Ecto neural progenitor cell (in vitro differentiated cells): ENCODE data around the gene BCL7C.
A peak's percentile ranks its signal among the peaks of the same experiment; 100 is the strongest.

Source experiments
- DNase-seq: peaks from one replicate; pipeline ENCODE4 v3.0.0-alpha.2; 2018; ENCODE audit warnings: low spot score

Gene BCL7C

DNA sequence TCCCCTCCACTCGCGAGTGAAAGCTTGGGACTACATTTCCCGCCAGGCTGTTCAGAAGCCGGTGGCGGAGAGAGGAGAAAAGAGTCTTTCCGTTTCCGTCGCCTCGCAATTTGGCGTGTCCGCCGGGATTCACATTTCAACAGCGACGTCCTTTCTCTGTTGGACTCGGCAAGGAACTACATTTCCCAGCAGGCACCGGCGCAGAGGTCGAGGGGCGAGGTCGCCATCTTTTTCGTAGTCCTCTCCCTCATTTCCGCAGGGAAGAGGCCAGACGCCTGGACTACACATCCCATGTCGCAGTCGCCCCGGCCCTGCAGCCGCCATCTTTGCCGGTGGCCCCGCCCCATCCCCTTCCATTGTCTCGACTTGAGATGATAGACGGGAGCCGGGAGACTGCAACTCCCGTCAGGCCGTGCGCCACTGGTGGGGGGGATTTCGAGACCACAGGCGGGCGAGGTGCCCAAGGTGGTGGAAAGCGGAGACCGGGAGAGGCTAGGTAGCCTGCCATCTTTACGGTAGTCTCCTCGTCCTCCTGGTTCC, 28.6 kb upstream of the BCL7C start:
- DNase-seq = peak; percentile 100

DNA sequence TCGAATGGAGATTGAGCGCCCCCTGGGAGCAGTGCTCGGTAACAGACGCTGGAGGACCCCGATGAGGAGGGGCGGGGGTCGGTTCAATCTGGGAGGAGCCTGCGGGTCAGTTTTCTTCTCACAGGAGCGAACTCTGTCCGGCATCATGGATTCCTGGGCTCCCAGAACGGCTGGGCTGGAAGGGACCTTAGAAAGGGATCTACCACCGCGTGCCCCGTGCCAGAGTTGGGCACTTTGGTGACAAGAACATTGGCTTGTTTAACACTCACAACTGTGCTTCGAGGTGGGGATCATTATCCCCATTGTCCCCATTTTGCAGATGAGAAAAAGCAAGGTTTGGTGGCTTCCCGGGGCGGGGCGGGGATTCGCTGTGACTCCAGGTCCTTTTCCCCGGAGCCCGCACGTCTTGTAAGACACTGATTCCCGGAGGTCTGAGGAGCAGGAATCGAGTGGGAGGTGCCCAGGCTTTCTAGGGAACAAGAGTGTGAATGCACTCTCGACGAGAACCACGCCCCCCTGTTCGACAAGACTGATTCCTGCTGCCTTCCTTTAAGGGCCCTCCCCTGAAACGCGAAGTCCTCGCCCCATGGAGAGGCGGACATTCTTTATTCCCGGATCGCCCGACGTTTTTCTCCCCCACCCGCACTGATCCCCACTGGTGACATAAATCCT, 28.0 kb upstream of the BCL7C start:
- peak; percentile 97 for DNase-seq

- DNase-seq = no peak
Observed at GRCh38 chr16:30921459-30921747, 27.5 kb upstream of the BCL7C start.

- no peak for DNase-seq
Observed at GRCh38 chr16:30920891-30921290, 27.0 kb upstream of the BCL7C start.

- no peak for DNase-seq
Observed at GRCh38 chr16:30918614-30919013, 24.7 kb upstream of the BCL7C start.

- no peak for DNase-seq
Observed at GRCh38 chr16:30914830-30915229, 21.0 kb upstream of the BCL7C start.

DNA sequence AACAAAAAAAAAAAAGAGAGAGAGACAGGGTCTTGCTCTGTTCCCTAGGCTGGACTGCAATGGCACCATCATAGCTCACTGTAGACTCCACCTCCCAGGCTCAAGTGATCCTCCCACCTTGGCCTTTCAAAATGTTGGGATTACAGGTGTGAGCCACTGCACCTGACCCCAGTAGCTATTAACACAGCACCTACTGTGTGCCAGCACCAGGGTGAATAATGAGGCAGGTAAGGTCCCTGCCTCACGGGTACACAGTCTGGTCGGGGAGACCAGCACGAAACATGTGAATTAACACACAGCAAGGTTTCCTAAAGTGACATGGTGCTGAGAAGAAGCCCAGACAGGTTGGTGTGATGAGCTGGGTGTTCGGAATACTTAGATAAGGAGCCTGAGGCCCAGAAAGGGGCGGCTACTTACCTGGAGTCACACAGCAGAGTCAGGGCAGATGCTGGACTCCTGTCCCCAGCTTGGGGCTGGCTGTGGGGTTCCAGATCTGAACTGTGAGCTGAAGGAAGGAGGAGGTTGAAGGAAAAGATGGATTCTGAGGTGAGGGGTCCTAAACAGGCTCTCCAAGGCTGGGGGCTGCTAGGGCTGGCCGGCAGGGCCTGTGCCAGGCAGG, 19.0 kb upstream of the BCL7C start:
- no peak for DNase-seq

DNA sequence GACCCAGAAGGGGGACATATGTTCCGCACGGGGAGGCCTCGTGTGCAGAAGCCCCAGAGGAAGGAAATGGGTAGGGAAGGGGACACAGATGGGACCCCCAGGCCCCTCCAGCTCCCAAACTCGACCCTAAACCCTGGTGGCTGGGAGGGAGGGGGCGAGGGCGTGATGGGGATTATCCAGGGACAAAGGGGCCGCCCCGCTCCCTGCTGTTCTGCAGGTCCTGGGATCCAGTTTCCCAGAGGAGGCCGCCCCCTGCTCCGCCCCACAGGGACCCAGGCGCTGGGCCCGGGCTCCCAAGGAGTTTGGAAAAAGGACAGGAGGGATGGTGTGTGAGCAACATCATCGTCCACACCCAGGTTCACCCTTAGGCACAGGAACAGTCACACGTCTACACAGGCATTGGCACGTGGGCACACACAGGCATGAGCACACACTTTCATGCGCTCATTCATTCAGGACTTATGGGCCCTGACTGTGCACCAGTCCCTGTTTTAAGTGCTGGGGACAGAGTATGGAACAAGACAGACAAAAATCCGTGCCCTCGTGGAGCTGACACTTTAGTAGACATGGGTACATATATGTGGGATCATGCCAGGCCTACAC, 16.7 kb upstream of the BCL7C start:
- DNase-seq = peak; percentile 66

DNA sequence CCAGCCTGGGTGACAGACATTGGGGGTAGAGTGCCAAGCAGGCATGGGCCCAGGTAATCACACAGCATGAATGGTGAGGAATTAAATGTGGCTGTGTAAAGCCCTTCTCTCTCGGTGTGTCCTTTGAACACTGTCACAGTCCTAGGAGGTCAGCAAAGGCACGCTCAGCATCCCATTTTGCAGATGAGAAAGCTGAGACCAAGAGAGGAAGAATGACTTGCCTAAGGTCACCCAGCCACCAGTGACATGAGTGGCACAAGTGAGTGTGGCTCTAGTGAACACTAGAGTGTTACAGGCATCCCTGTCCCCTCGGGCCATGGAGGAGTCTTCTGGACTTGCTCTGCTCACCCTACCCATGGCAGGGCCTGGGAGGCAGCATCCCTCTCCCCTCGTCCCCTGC, 13.2 kb upstream of the BCL7C start:
- DNase-seq = no peak

- no peak for DNase-seq
Observed at GRCh38 chr16:30904114-30904780, 10.4 kb upstream of the BCL7C start.

DNA sequence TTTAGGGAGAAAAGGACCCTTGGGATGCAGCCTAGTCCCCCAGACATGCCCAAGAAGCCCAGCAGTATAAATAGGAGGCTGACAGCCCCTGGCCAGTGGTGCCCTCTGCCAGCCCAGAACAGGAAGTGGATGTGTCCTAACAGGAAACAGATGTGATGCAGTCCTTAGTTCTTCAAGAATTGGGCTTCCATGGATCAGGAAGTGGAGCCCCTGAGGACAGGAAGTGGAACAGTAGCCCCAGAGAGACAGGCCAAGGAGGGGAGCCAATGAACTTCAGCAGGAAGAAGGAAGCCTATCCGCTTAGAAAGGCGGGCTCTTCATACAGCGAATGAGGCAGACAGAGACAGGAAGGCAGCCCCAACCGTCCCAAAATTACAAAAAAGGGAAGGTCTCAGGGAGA, 9.7 kb upstream of the BCL7C start:
- no peak for DNase-seq

GRCh38 chr16:30903002-30903401, 9.1 kb upstream of the BCL7C start:
- no peak for DNase-seq

- peak; percentile 86 for DNase-seq
Observed at GRCh38 chr16:30902029-30902972, 8.4 kb upstream of the BCL7C start.

DNA sequence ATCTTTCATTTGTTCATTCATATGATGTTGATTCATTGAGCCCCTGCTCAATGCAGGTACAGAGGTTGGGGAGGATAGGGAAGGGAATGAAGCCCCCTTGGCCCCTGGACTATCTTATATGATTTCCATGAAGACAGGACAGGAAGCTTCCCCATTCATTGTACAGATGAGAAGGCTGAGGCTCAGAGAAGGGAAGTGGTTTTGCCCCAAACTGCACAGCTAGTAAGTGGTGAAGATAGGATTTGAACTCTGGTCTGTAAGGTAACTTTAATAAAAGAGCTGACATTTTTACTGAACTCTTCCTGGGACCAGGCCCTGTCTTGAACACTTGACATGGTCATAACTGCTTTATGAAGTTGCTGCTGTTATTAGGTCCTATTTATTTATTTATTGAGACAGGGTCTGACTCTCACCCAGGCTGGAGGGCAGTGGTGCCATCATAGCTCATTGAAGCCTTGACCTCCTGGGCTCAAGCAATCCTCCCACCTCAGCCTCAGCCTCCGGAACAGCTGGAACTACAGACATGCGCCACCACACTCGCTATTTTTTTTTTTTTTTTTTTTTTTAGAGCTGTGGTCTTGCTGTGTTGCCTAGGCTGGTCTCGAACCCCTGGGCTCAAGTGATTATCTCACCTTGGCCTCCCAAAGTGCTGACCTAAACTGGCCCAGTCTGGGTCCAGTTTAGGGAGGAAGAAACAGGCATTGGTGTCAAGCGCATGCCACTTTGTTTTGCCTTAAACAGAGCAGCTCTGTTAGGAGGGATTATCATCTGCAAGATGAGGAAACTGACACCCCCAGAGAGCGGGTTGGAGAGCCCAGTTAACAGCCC, 7.5 kb upstream of the BCL7C start:
- no peak for DNase-seq

- DNase-seq = no peak
Observed at GRCh38 chr16:30900588-30900987, 6.7 kb upstream of the BCL7C start.

DNA sequence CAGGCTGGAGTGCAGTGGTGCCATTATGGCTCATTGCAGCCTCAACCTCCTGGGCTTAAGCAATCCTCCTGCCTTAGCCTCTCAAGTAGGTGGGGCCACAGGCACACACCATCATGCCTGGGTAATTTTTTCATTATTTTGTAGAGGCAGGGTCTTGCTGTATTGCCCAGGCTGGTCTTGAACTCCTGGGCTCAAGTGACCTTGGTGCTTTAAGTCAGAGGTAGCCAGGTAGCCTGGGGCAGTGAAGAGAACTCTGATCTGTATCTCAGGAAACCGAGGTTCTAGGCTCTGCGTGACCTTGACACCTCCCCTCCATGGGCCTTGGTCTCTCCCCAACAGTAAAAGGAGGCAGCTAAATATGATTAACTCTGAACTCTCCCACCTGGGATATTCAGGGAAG, 5.9 kb upstream of the BCL7C start:
- DNase-seq = no peak

DNA sequence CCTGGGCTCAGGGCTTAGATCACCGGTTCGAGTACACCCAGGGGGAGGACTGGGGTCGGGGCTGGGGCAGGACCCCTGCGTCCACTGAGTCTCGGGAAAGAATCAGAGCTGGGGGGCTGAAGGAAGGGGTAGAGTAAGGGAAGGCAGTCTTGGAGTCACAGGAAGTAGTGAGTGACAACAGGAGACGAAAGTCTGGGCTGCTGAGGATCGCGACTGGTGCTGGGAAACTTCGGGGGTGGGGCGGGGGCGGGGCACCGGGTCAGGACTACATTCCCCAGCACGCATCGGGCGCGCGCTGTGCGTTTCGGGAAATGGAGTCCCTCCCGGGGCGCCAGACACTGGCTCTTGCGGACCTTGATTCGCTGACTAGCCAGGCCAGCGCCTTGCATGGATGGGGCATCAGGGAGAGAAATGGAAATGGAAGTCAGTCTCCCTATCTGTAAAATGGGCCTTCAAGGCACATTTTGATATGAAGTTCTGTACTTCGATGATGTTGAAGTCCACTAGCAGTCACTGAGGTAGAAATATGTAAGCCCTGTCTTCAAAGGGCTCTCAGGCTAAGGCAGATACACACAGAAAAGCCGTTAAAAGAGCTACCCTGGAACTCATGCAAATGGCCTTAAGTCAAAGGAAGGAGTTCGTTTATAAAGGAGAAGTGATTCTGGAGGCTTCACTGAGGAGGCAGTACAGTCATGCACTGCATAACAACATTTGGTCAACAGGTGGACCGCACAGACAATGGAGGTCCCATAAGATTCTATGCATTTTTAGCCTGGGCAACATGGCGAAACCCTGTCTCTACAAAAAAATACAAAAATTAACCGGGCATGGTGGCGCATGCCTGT, 3.2 kb upstream of the BCL7C start:
- peak; percentile 95 for DNase-seq

- peak; percentile 91 for DNase-seq
Observed at GRCh38 chr16:30896261-30896888, 2.5 kb upstream of the BCL7C start, which contains the start of gene CTF1. Gene CTF1, plus strand, starts transcription at chr16:30896614. Its CDS starts 30 bp downstream, at chr16:30896644.

DNA sequence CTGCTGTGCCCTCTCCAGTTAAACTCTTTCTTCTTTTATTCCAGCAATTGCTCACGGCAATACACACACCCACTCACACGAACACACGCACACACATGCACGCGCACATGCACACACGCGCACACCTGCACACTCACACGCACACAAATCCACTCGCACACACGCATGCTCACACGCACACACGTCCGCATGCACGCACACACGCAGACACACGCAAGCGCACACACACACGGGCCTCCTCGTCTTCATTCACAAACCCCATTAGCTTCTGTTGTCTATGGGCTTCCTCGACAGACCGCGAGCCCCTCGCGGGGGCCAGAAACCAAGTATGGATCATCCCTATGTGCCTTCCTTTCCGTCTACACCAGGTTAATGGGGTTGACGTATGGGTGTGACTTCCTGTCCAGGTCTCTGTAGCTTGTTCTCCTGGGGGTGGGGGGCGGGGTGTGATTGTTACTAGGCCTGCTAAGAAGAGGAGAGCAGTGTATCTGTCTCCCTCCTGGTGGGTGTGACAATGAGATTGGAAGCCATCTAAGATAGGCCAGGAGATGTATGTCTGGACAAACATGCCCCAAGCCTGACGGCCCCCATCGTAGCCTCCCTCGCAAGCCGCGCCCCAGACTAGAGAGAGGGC, 1.9 kb upstream of the BCL7C start:
- DNase-seq = peak; percentile 53
